Lung (tissue), 12 donors: ENCODE results near the gene STPG3. TPM values are rescaled to one million over a fixed set of nuclear protein-coding genes. Genes with fewer than 3 reads are reported as not detected.

Source experiments
- ATAC-seq: fragments of 200-7000 bp; cut with Tn5 transposase; one replicate; pipeline ENCODE4 v1.9.1; 2020; ENCODE audit warnings: moderate number of reproducible peaks; ENCODE audit not compliant: insufficient read depth, low FRiP score
- DNase-seq, 3 donors: peaks; one replicate each; pipeline ENCODE4 v3.0.0-alpha.2; 2013 to 2017
- H3K27ac ChIP-seq, 2 donors: one replicate each; pipeline ENCODE4 v1.5.1; 2013; ENCODE audit warnings: mild to moderate bottlenecking in 2 of 2, moderate library complexity in 2 of 2, control low read depth in 1 of 2, inconsistent platforms in 1 of 2, low read depth in 1 of 2, low read length in 1 of 2
- H3K27me3 ChIP-seq, 3 donors: one replicate each; pipeline ENCODE4 v1.5.1; 2013; ENCODE audit warnings: low read length in 2 of 3; ENCODE audit not compliant: control insufficient read depth in 3 of 3, insufficient read depth in 3 of 3
- H3K36me3 ChIP-seq, 4 donors: one replicate each; pipeline ENCODE4 v1.5.1; 2013; ENCODE audit warnings: low read length in 4 of 4, mild to moderate bottlenecking in 1 of 4, moderate library complexity in 1 of 4; ENCODE audit not compliant: control insufficient read depth in 4 of 4, insufficient read depth in 4 of 4
- H3K4me1 ChIP-seq, 5 donors: one replicate each; pipeline ENCODE4 v1.5.1; 2013; ENCODE audit warnings: low read length in 5 of 5, mild to moderate bottlenecking in 2 of 5, moderate library complexity in 1 of 5; ENCODE audit not compliant: control insufficient read depth in 5 of 5, insufficient read depth in 5 of 5
- H3K4me3 ChIP-seq: one replicate; pipeline ENCODE4 v1.5.1; 2013; ENCODE audit warnings: mild to moderate bottlenecking, control low read depth, moderate library complexity
- H3K9ac ChIP-seq, 2 donors: one replicate each; pipeline ENCODE4 v1.5.1; 2013; ENCODE audit warnings: low read length in 2 of 2, control low read depth in 1 of 2; ENCODE audit not compliant: insufficient read depth in 1 of 2
- H3K9me3 ChIP-seq, 4 donors: one replicate each; pipeline ENCODE4 v1.5.1; 2013; ENCODE audit warnings: low read length in 3 of 4, mild to moderate bottlenecking in 1 of 4, moderate library complexity in 1 of 4; ENCODE audit not compliant: control insufficient read depth in 4 of 4, insufficient read depth in 3 of 4
- CTCF ChIP-seq: IDR thresholded peaks from 2 replicates; pipeline ENCODE4 v1.5.1; 2012; ENCODE audit warnings: mild to moderate bottlenecking; ENCODE audit errors: control extremely low read depth, extremely low read depth
- WGBS, 2 donors: extraction: QIAGEN DNeasy Blood & Tissue Kit; methylation state at CpG; one replicate each; pipeline ENCODE4 v1.1.7; 2013; 5-methylcytosine and 5-hydroxymethylcytosine counted together
- polyA plus RNA-seq, 2 donors: library from polyadenylated mRNA; stranded (reverse); fragments of 200-250 nt; gene quantifications; one replicate each; pipeline ENCODE4 v1.2.1, GENCODE V29; 2013
- total RNA-seq, 2 donors: library from RNA; depleted of rRNA in 1 of 2; stranded (reverse); fragments of >200 nt in 1 of 2; gene quantifications; one replicate each; pipeline ENCODE4 v1.2.1, GENCODE V29; 2014 to 2021
- donor health status: control.
- donor health status: control.
- donor health status: Bipolar disorder and iron deficiency.
- donor health status: healthy.
- donor health status: DM: yes; HTN: yes; CAD: no.

Gene STPG3
- total and polyA plus RNA-seq, 4 donors, result 0.18 TPM; not detected in 3

GRCh38 chr9:137299203-137299565, 48.1 kb downstream of the STPG3 start:
- H3K9ac ChIP-seq, result no peak overlapping the region
- peaks cover 0 to 46% (median 24%) of the 10 kb centered on the region in 5 donors for H3K4me1 ChIP-seq
- H3K27ac ChIP-seq, result peak overlapping the region; percentile 21 to 36
- no peak for ATAC-seq
- no peaks in the 10 kb centered on the region for H3K36me3 ChIP-seq
- H3K4me3 ChIP-seq, result peak overlapping the region; percentile 12
- no peak for TF ChIP-seq CTCF
- H3K27me3 ChIP-seq, result peaks cover 0 to 23% (median 5%) of the 10 kb centered on the region in 3 donors
- peak in 1 of 3 donors; percentile 14 for DNase-seq
- 69 to 71% methylated on average over 10 of the region's 10 CpGs for WGBS, 2 donors
- peaks cover 0 to 6% (median 0%) of the 10 kb centered on the region in 4 donors for H3K9me3 ChIP-seq

- Histone ChIP-seq H3K9ac (no peak overlapping the region), H3K4me3 (peak overlapping the region; percentile 30), H3K4me1 (peaks cover 0 to 48% (median 27%) of the 10 kb centered on the region in 5 donors), H3K9me3 (no peaks in the 10 kb centered on the region), H3K27me3 (peaks cover 0 to 18% (median 5%) of the 10 kb centered on the region in 3 donors), H3K27ac (peak overlapping the region; percentile 21 to 48), H3K36me3 (no peaks in the 10 kb centered on the region)
- no peak for TF ChIP-seq CTCF
- peak; percentile 47 to 73 (median 60) for DNase-seq
- WGBS, 2 donors, result 42 to 68% methylated on average over 16 of the region's 16 CpGs
- ATAC-seq, result no peak
Measured at GRCh38 chr9:137299938-137300337, 48.9 kb downstream of the STPG3 start.

- WGBS, 2 donors, result 1 to 2% methylated on average over 25 of the region's 25 CpGs
- peaks cover 0 to 17% (median 5%) of the 10 kb centered on the region in 3 donors for H3K27me3 ChIP-seq
- H3K4me3 ChIP-seq, result peak overlapping the region; percentile 71
- H3K4me1 ChIP-seq, result peaks cover 0 to 53% (median 29%) of the 10 kb centered on the region in 5 donors
- peak; percentile 52 to 69 (median 61) for DNase-seq
- H3K9me3 ChIP-seq, result no peaks in the 10 kb centered on the region
- no peak overlapping the region for H3K9ac ChIP-seq
- TF ChIP-seq CTCF, result no peak
- no peak for ATAC-seq
- H3K27ac ChIP-seq, result peak overlapping the region in 1 of 2 donors; percentile 79
- H3K36me3 ChIP-seq, result no peaks in the 10 kb centered on the region
Measured at GRCh38 chr9:137300567-137301080, 49.5 kb downstream of the STPG3 start.
